Stimulated activated CD4-positive, alpha-beta T cell treated with anti-CD3 and anti-CD28 coated beads, Interleukin-1b, Interleukin-23, amount 100 ng/mL, for 24 hours (primary cell): Measurements from ENCODE around the gene CHPF.

Source experiments
- DNase-seq, 4 experiments: peaks; one replicate each; pipeline ENCODE4 v3.0.0-alpha.2; 2020; ENCODE audit warnings: low read depth in 4 of 4, low spot score in 1 of 4

Gene CHPF, protein sequence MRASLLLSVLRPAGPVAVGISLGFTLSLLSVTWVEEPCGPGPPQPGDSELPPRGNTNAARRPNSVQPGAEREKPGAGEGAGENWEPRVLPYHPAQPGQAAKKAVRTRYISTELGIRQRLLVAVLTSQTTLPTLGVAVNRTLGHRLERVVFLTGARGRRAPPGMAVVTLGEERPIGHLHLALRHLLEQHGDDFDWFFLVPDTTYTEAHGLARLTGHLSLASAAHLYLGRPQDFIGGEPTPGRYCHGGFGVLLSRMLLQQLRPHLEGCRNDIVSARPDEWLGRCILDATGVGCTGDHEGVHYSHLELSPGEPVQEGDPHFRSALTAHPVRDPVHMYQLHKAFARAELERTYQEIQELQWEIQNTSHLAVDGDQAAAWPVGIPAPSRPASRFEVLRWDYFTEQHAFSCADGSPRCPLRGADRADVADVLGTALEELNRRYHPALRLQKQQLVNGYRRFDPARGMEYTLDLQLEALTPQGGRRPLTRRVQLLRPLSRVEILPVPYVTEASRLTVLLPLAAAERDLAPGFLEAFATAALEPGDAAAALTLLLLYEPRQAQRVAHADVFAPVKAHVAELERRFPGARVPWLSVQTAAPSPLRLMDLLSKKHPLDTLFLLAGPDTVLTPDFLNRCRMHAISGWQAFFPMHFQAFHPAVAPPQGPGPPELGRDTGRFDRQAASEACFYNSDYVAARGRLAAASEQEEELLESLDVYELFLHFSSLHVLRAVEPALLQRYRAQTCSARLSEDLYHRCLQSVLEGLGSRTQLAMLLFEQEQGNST

DNA sequence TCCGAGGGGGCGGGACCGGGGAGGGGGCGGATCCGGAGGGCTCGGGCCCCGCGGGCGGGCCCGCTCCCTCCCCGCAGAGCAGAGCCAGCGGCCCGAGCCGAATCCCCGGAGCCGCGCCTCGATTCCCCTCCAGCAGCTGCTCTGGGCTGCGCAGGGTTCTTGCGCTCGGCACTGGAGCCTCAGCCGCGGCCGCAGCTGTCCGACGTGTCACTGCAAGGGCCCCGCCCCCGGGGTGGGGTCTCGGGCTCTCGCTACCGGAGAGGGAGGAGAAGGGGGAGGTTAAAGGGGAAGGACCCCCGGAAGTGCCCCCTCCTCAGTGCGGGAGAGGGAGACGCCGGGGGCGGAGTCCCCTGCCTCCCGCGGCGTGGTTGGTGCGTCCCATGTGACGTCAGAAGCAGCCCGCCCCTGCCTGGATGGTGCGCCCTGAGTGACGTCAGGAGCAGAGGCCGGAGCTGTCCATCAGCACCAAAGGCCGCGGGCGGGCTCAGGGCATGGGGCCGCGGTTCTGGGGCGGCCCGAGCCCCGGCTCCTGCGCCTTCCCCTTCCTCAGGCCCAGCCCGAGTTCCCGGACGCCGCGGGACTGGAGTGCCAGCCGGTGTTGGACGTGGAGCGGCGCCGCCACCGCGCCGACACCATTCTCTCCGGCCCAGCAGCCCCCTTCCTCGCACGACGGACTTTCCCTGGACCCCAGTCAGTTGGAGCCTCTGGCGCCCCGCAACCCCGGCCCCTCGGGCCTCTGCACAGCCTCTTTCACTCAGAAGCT, at the start of gene CHPF, which contains the start of gene TMEM198:
TSS of gene CHPF (minus strand) at position 214 of the 763 bp plus-strand sequence. CDS start 271 bp downstream, outside the sequence.
TSS of gene TMEM198 (plus strand) at position 433 of the 763 bp plus-strand sequence. CDS start 700 bp downstream, outside the sequence.
- peak; percentile 80 to 96 (median 92) for DNase-seq

DNA sequence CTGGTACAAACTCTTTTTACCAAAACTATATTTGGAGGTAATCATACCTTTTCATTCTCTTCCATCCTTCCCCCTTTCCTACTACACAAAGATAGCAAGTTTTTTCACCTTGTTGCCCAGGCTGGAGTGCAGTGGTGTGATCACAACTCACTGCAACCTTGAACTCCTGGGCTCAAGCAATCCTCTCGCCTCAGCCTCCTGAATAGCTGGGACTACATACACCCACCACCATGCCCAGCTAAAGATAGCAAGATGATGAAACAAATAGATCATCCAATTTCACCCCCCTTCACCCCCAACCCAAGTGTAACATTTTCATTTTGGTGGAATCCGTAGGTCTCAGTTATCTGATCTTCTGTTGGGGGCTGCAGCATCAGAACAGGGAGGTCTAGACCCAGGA, 49.5 kb upstream of the CHPF start:
- no peak for DNase-seq

DNA sequence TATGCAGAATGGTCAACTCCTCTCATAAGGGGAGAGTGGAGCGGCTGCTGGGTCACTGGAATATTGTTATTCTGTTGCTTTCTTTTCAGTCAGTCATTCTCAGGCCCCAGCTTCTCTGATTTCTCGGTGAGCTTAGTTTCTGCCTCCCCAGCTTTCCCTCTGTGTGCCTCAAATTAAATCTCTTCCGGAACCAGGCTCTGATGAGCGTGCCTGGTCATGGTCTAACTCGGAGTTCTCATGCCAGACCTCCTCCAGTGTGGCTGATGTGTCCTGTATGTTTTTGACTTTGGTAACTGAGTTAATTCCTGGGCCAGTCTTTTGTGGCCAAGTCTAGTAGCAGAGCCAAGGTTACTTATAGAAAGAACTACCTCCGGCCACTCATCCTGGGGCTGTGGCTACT, 49.1 kb upstream of the CHPF start:
- DNase-seq, result no peak

DNA sequence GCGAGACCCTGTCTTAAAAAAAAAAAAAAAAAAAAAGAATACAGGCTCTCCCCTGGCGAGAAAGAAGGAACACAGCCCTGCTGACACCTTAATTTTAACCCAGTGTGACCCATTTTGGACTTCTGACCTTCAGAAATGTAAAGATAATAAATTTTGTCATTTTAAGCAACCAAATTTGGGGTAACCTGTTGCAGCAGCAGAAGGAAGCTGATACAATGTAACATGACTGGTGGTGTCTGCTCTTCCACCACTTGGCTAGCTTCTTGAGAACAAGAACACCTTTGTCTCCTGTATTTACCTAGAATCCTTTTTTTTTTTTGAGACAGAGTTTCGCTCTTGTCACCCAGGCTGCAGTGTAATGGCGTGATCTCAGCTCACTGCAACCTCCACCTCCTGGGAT, 47.5 kb upstream of the CHPF start:
- no peak for DNase-seq

DNA sequence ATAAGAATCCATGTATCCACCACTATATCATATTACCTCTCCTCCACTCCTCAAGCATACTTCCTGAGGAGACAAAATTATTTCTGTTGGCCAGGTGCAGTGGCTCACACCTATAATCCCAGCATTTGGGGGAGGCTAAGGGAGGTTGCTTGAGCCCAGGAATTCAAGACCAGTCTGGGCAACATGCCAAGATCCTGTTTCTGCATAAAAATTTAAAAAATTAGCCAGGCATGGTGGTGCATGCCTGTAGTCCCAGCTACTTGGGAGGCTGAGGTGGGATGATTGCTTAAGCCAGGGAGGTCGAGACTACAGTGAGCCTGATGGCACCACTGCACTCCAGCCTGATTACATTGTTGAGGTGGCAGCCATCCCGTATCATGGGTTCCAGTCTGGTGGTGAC, 37.7 kb upstream of the CHPF start:
- no peak for DNase-seq

DNA sequence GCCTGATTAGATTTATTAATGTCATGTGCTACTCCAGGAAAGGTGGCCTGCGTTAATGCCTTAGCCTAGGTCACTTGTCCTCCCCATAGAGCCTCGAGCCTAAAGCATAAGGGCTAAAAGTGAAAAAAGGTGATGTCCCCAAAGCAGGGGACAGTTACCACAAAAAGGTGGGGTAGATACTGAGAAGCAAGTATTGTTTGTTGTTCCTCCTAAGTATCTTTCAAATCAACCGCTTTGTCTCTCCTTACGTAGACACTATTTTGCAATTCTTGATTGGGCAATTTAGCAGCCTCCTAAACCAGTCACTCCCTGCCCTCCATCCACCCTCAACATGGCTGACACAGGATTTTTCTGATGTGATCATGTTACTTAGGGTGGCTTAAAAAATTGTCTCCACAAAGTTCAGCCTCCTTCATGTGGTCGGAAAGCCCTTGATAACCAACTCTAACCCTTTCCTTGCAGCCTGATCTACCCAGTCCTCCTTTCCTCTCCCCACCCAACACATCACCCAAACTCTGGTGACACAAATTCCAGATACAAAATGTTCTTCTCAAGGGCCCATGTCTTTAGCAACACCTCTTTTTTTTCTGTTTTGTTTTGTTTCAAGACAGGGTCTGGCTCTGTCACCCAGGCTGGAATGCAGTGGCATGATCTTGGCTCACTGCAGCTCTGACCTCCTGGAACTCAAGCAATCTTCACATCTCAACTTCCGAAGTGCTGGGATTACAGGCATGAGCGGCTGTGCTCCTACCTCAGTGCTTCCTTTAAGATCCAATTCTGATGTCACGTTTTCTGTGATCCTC, 35.4 kb upstream of the CHPF start:
- no peak for DNase-seq

DNA sequence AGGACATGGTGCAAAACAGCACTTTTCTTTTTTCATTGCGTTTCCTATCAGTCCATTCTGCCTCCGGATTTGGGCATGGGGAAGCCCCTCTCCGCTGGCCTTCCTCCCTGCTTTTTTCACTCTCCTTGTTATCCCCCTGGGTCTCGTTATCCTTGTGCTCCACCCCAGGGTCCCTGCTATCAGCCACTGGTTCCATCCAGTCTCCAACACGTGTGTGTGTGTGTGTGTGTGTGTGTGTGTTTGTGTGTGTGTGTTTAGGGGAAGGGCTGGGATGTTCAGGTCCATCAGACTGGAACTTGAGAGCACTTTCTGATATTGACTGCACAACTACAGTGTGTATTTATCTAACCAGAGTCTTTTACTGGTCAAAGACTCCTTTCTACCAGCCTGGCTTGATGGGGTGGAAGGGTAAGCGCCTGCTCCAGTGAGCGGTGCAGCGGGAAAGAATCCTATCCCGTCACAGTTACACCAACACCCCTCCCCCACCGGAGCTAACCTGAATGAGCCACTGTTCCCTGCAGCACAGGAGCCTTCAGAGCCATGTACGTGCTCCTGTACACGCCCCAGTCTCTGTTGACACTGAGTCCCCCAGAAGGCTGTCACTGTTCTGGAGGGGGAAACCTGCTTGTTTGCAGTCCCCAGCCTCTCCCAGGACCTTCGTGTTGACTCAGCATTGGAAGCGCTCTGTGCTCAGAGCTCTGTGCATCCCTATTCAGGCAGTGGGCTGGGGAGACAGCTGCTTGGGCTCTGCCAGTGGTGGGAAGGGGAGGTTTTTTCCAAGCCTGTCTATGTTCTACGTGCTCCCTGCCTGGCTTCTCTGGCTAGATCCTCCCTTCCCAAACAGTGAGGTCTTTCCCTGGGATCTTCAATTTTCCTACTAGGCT, 33.1 kb upstream of the CHPF start:
- no peak for DNase-seq

DNA sequence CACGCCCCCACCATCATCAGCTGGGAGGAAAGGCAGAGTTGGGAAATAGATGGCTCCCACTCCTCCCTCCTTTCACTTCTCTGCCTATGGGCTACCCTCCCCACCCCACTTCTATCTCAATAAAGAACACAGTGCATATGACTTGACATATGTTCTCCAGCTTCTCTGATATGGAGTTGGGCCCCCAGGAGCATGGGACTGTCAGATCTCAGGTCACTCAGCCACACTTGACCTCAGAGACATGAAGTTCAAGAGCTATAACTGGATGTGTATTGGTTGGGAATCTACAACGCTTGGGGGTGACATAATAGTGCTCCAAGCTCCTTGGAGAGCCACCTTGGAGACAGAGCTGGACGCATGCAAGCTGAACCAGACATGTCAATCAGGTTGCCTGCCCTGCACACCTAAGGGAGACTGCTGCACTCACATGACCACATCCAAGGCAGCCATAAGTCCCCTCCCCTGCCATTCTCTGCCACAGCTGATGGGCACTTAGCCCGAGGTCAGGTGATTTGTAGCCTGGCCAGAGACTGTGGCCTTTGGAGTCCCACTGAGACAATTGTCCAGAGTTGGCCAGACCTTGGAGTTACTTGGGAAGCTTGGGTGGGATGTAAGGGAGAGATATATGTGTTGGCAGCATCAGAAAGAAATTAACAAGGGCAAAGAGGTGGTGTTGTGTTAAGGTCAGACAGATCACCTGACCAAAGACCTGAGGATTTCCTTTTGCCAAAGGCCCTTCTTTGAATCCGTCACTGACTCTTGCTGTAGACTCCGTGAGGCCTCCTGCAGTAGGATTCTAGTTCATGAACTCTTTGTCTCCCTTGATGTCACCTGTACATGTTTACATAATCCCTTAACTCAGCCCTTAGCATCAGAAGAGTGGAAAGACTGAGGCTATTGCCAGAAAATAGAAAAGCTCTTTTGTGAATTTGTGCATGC, 32.2 kb upstream of the CHPF start:
- DNase-seq, result no peak

DNA sequence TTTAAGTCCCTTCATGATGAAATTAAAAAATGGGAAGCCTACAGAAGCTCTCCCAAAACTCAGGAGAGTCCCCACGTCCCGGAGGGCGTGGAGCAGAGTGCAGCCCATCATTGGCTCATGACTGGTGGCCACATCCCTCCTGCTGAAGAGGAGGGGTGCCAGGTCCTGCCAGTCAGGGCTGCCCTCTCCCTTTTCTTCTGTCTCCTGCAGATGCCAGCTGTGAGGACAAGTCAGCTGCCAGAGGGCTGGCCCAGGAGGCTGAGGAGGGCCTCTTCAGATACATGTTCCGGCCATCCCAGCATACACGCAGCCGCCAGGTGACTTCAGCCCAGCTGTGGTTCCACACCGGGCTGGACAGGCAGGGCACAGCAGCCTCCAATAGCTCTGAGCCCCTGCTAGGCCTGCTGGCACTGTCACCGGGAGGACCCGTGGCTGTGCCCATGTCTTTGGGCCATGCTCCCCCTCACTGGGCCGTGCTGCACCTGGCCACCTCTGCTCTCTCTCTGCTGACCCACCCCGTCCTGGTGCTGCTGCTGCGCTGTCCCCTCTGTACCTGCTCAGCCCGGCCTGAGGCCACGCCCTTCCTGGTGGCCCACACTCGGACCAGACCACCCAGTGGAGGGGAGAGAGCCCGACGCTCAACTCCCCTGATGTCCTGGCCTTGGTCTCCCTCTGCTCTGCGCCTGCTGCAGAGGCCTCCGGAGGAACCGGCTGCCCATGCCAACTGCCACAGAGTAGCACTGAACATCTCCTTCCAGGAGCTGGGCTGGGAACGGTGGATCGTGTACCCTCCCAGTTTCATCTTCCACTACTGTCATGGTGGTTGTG, 31.1 kb upstream of the CHPF start:
- DNase-seq, result no peak

DNA sequence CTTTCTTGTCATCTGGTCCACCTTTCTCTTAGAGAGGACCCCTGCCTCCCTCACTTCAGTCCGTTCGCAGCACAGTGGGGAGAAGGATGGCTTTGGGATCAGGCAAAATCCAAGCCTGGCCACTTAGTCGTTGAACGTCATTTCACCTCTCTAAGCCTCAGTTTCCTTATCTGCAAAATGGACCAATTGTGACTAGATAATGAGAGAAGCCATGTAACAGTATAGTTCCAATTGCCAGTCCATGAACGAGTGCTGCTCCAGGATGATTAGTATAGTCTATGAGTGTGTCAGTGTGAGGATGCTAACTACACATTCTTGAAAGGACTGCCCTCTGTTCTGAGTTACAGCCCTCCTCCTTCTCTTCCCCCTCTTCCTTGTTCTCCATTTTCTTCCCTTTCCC, 29.6 kb upstream of the CHPF start:
- DNase-seq, result no peak

DNA sequence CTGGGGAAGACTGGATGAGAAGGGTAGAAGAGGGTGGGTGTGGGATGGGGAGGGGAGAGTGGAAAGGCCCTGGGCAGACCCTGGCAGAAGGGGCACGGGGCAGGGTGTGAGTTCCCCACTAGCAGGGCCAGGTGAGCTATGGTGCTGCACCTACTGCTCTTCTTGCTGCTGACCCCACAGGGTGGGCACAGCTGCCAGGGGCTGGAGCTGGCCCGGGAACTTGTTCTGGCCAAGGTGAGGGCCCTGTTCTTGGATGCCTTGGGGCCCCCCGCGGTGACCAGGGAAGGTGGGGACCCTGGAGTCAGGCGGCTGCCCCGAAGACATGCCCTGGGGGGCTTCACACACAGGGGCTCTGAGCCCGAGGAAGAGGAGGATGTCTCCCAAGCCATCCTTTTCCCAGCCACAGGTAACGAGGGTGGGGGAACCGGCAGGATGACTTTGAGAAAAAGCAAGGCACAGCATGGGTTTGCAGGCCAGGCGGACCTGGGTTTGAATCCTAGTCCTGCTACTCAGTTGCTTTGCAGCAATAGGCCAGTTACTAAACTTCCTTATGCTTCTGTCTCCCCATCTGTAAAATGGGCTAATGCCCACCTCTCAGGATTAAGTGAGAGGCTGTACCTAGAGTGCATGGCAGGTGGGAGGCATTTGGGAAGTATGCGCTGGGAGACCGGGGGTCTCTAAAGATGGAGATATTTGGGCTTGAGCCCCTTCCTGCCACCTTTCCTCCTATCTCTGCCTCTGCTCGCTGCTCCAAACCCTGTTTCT, 28.8 kb upstream of the CHPF start, which contains the start of gene INHA:
TSS of gene INHA (plus strand) at position 74 of the 765 bp plus-strand sequence. CDS start at position 139, 65 bp downstream.
- DNase-seq, result no peak

DNA sequence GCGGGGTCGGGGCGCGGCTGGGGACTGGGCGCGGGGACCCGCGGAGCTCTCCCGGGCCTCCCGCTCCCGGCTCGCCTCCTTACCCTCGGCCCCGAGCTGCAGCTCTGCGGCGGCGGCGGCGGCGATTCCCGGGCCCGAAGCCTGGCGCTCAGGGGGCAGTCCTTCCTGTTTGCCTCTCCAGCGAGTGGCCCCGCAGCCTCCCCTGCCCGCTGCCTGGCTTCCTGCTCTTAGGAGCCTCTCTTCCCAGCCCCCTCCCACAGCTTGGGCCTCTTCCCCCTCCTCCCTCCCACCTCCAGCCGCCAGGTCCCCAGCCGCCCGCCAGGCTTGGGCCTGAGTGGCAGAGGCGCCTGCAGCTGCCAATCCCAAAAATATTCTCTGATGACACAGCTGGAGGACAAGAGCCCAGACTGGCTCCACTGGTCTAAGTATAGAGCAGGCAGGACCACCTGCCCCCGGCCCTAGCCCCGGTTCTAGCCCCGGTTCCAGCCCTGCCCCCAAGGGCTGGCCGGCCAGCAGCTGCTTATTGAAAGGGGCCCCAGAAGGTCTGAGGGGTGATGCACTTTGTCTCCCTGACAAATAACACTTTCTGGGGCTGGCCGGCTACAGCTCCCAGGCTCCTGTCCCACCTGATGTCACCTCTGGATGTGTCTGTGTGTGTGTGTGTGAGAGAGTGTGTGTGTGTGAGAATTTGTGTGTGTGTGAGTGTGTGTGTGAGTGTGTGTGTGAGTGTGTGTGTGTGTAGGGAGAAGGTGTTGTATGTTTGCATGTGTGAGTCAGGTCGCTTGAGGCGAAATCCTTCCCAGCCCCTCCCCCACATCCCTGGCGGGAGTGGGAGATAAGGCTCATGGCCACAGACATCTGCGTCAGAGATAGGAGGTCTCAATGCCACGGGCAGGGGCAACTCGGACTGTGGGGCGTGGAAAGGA, 28.0 kb upstream of the CHPF start, which contains the start of gene OBSL1:
TSS of gene OBSL1 (minus strand) at position 229 of the 926 bp plus-strand sequence. CDS start 307 bp downstream, outside the sequence.
- DNase-seq, result no peak

DNA sequence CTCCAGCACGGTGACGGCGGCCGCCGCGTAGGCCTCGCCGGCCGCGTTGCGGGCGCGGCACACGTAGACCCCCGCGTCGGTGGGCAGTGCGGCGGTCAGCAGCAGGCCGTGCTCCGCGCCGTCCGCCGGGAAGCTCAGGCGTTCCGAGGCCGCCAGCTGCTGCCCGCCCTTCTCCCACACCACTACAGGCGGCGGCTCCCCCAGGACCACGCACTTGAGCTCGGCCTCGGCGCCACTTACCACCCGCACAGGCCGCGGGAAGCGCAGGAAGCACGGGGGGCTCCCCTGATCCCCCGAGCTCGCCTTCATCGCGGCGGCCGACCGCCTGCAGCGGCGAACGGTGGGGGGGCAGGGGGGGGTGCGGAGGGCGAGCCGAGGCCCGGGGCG, 27.3 kb upstream of the CHPF start:
- no peak for DNase-seq

DNA sequence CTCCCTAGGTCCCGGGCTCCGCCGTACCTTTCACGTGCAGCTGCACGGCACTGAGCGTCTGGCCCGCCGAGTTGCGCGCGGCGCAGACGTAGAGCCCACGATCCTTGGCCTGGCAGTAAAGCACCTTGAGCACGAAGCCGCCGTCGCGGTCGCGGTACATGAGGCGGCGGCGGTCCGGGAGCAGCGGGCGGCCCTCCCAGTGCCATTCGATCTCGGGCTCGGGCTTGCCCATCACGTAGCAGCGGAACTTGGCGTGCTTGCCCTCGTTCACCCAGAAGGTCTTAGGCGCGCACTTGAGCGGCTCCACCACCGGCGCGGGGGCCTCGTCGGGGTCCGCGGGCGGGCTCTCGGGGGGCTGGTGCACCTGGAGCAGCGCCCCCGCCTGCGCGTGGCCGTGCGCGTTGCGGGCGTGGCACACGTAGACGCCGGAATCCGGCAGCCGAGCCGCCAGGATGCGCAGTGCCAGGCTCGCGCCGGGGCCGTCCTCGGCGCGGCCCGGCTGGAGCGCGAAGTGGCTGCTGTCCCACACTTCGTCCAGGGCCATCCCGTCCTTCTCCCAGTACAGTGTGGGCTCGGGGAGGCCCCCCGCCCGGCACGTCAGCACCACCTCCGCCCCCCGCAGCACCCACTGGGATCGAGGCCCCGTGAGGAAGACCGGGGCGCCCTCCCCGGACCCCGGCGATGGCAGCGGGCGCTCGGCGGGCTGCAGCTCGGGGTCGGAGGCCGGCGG, 26.8 kb upstream of the CHPF start:
- DNase-seq, result no peak

DNA sequence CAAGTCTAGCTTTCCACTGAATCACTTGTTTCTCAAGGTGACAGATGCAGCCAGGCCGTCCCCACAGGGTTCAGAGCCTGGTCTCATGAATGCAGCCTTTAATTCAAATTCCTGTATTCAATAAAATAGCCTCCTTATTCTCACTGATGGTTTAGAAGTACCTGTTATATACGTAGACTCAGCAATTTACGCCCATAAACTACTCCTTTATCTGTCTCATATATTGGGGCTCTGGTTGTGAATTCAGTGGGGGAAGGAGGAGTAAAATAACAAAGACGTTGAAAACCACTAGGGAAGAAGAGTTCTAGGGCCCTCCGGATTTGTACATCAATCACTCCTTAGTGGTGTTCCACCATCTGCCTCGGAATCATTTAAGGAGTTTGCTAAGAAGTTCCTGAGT, 26.0 kb upstream of the CHPF start:
- no peak for DNase-seq
